Liver (tissue), 9 donors: ENCODE results near the gene HCFC1. TPM values are rescaled to one million over a fixed set of nuclear protein-coding genes. Genes with fewer than 3 reads are reported as not detected.
A peak's percentile ranks its signal among the peaks of the same experiment; 100 is the strongest.

Experiments
- DNase-seq: peaks from one replicate; pipeline ENCODE4 v3.0.0-alpha.2; 2017; ENCODE audit warnings: low spot score
- H3K27ac ChIP-seq, 2 donors: one replicate each; pipeline ENCODE4 v1.7.0; 2013; ENCODE audit warnings: inconsistent platforms in 2 of 2, low read length in 2 of 2, control low read depth in 1 of 2, low read depth in 1 of 2, mild to moderate bottlenecking in 1 of 2
- H3K27me3 ChIP-seq, 4 donors: one replicate each; pipeline versions ENCODE4 v1.6.1 to v1.7.0; 2013; ENCODE audit warnings: low read length in 3 of 4, inconsistent platforms in 1 of 4, mild to moderate bottlenecking in 1 of 4, moderate library complexity in 1 of 4; ENCODE audit not compliant: control insufficient read depth in 4 of 4, insufficient read depth in 4 of 4
- H3K36me3 ChIP-seq, 4 donors: one replicate each; pipeline versions ENCODE4 v1.6.1 to v1.7.0; 2013; ENCODE audit warnings: low read length in 3 of 4, mild to moderate bottlenecking in 3 of 4, low read depth in 1 of 4, moderate library complexity in 1 of 4; ENCODE audit not compliant: control insufficient read depth in 4 of 4, insufficient read depth in 3 of 4
- H3K4me1 ChIP-seq, 4 donors: one replicate each; pipeline versions ENCODE4 v1.6.1 to v1.7.0; 2013; ENCODE audit warnings: low read length in 3 of 4, mild to moderate bottlenecking in 3 of 4, moderate library complexity in 1 of 4; ENCODE audit not compliant: control insufficient read depth in 4 of 4, insufficient read depth in 4 of 4
- H3K4me3 ChIP-seq, 3 donors: one replicate each; pipeline versions ENCODE4 v1.6.1 to v1.7.0; 2013; ENCODE audit warnings: low read length in 3 of 3, control low read depth in 1 of 3, low read depth in 1 of 3, mild to moderate bottlenecking in 1 of 3
- H3K9ac ChIP-seq, 2 donors: one replicate each; pipeline ENCODE4 v1.7.0; 2013; ENCODE audit warnings: low read length in 2 of 2, mild to moderate bottlenecking in 2 of 2, moderate library complexity in 2 of 2, control low read depth in 1 of 2, low read depth in 1 of 2
- H3K9me3 ChIP-seq, 4 donors: one replicate each; pipeline versions ENCODE4 v1.6.1 to v1.7.0; 2013; ENCODE audit warnings: low read length in 3 of 4; ENCODE audit not compliant: control insufficient read depth in 4 of 4
- CTCF ChIP-seq: fragments of 150-350 bp; IDR thresholded peaks from 2 replicates; pipeline ENCODE4 v1.5.1; 2017; ENCODE audit warnings: improper control_type of control experiment, low read depth, low read length; ENCODE audit not compliant: missing input control
- EGR1 ChIP-seq, 2 donors: IDR thresholded peaks; 2 replicates each; pipeline ENCODE4 v1.6.1; 2016 to 2018; ENCODE audit warnings: antibody characterized with exemption in 2 of 2, low read depth in 2 of 2
- FOXA1 ChIP-seq: IDR thresholded peaks from 2 replicates; pipeline ENCODE4 v1.6.1; 2016; ENCODE audit warnings: antibody characterized with exemption
- FOXA2 ChIP-seq: IDR thresholded peaks from 2 replicates; pipeline ENCODE4 v1.6.1; 2016; ENCODE audit warnings: antibody characterized with exemption
- GABPA ChIP-seq, 2 donors: IDR thresholded peaks in 1 of 2; conservative IDR thresholded peaks in 1 of 2; 2 replicates each; pipeline ENCODE4 v1.6.1; 2016; ENCODE audit warnings: antibody characterized with exemption in 2 of 2, mild to moderate bottlenecking in 1 of 2, moderate library complexity in 1 of 2
- HNF4A ChIP-seq, 2 donors: conservative IDR thresholded peaks; 2 replicates each; pipeline ENCODE4 v1.6.1; 2016; ENCODE audit warnings: antibody characterized with exemption in 2 of 2, mild to moderate bottlenecking in 2 of 2
- HNF4G ChIP-seq: IDR thresholded peaks from 2 replicates; pipeline ENCODE4 v1.6.1; 2016; ENCODE audit warnings: antibody characterized with exemption
- JUND ChIP-seq, 2 donors: IDR thresholded peaks; 2 replicates each; pipeline ENCODE4 v1.6.1; 2016; ENCODE audit warnings: antibody characterized with exemption in 2 of 2
- NR2F2 ChIP-seq: IDR thresholded peaks from 2 replicates; pipeline ENCODE4 v1.6.1; 2016; ENCODE audit warnings: antibody characterized with exemption
- RAD21 ChIP-seq, 2 donors: IDR thresholded peaks; 2 replicates each; pipeline ENCODE4 v1.6.1; 2016; ENCODE audit warnings: antibody characterized with exemption in 2 of 2, mild to moderate bottlenecking in 2 of 2
- RXRA ChIP-seq, 2 donors: IDR thresholded peaks; 2 replicates each; pipeline ENCODE4 v1.6.1; 2017 to 2018; ENCODE audit warnings: antibody characterized with exemption in 2 of 2, mild to moderate bottlenecking in 1 of 2
- SP1 ChIP-seq: IDR thresholded peaks from 2 replicates; pipeline ENCODE4 v1.6.1; 2018; ENCODE audit warnings: antibody characterized with exemption, mild to moderate bottlenecking
- TAF1 ChIP-seq: conservative IDR thresholded peaks from 2 replicates; pipeline ENCODE4 v1.6.1; 2016; ENCODE audit warnings: antibody characterized with exemption, mild to moderate bottlenecking
- YY1 ChIP-seq: IDR thresholded peaks from 2 replicates; pipeline ENCODE4 v1.6.1; 2016; ENCODE audit warnings: antibody characterized with exemption, mild to moderate bottlenecking
- whole genome bisulfite sequencing: extraction: QIAGEN DNeasy Blood & Tissue Kit; methylation state at CpG from one replicate; pipeline ENCODE4 v1.1.7; 2013; 5-methylcytosine and 5-hydroxymethylcytosine counted together
- polyA plus RNA-seq, 2 donors: library from polyadenylated mRNA; stranded (reverse) in 1 of 2; unstranded in 1 of 2; fragments of 200-250 nt in 1 of 2; fragments of >200 nt in 1 of 2; fragmentation: Nextera tagmentation in 1 of 2; extraction: Ambion mirVana in 1 of 2; gene quantifications; one replicate each; pipeline versions ENCODE4 v1.2.1 to v1.2.3, GENCODE V29; 2013 to 2015
- total RNA-seq, 2 donors: library from RNA; depleted of rRNA; stranded (reverse); fragments of >200 nt; gene quantifications; one replicate each; pipeline ENCODE4 v1.2.3, GENCODE V29; 2014
- TF ChIP-seq, protein P1 (sequence below): IDR thresholded peaks from 2 replicates; pipeline ENCODE4 v1.6.1; 2016; ENCODE audit warnings: antibody characterized with exemption, mild to moderate bottlenecking
- TF ChIP-seq, protein P2 (sequence below): IDR thresholded peaks from 2 replicates; pipeline ENCODE4 v1.6.1; 2016; ENCODE audit warnings: antibody characterized with exemption
- TF ChIP-seq, protein P3 (sequence below): IDR thresholded peaks from 2 replicates; pipeline ENCODE4 v1.6.1; 2016; ENCODE audit warnings: antibody characterized with exemption
- TF ChIP-seq, protein P4 (sequence below): IDR thresholded peaks from 2 replicates; pipeline ENCODE4 v1.6.1; 2016; ENCODE audit warnings: antibody characterized with exemption
- donor health status: healthy.
- donor health status: healthy.
- donor health status: healthy.
- donor health status: healthy.
- donor health status: healthy.

Gene HCFC1
- total and polyA plus RNA-seq, 4 donors, result 7.9 to 26.9 (median 13.9) TPM

DNA sequence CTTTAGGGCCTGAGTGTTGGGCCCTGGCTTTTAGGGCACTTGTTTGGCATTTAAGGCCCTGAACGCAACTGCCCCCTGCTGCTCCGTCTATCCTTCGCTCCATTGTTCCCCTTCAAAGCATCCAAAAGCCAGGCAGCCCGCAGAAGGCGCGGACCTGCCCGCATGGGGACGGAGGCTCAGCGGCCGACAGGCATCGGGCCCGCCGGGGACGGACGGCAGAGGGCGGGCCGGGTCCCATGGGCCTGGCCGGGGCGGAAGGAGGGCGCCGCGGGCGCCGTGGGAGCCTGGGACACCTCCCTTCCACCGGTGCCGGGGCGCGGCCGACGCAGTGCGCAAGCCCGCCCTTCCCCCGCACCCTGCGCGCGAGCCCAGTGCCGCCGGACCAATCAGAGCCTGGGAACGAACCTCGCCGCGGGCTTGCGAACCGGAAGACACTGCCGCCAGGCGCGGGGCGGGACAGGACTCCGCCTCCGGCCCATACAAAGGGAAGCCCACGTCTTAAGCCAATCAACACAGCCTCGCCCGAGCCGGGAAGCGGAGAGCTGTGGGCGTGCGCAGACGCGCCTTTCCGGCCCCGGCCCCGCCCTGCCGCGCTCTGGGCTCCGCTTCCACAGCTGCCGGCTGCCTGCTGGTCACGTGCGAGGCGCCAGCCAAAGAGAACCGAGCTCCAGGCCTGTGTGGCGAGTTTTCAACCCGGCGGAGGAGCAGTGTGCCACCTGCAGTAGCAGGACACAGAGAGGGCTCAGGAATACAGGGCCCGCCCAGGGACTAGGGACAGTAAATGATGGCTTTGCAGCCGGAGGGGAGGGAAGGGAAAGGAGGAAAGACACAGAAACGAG, 43.5 kb downstream of the HCFC1 start (continued):
- TF ChIP-seq HNF4G (no peak), RAD21 (IDR thresholded peaks at IDR 0.05) (no peak), YY1 (peak; percentile 24)
- TF ChIP-seq, protein P1, sequence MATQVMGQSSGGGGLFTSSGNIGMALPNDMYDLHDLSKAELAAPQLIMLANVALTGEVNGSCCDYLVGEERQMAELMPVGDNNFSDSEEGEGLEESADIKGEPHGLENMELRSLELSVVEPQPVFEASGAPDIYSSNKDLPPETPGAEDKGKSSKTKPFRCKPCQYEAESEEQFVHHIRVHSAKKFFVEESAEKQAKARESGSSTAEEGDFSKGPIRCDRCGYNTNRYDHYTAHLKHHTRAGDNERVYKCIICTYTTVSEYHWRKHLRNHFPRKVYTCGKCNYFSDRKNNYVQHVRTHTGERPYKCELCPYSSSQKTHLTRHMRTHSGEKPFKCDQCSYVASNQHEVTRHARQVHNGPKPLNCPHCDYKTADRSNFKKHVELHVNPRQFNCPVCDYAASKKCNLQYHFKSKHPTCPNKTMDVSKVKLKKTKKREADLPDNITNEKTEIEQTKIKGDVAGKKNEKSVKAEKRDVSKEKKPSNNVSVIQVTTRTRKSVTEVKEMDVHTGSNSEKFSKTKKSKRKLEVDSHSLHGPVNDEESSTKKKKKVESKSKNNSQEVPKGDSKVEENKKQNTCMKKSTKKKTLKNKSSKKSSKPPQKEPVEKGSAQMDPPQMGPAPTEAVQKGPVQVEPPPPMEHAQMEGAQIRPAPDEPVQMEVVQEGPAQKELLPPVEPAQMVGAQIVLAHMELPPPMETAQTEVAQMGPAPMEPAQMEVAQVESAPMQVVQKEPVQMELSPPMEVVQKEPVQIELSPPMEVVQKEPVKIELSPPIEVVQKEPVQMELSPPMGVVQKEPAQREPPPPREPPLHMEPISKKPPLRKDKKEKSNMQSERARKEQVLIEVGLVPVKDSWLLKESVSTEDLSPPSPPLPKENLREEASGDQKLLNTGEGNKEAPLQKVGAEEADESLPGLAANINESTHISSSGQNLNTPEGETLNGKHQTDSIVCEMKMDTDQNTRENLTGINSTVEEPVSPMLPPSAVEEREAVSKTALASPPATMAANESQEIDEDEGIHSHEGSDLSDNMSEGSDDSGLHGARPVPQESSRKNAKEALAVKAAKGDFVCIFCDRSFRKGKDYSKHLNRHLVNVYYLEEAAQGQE, result peak; percentile 37

GRCh38 chrX:153927672-153927921, 44.0 kb downstream of the HCFC1 start:
- no peak for DNase-seq
- WGBS, result 1% methylated on average over 8 of the region's 8 CpGs
- Histone ChIP-seq H3K27ac (peak overlapping the region; percentile 92 to 95), H3K4me1 (peaks cover 7 to 34% (median 24%) of the 10 kb centered on the region in 4 donors), H3K4me3 (peak overlapping the region; percentile 61 to 83 (median 65)), H3K9ac (peak overlapping the region; percentile 42 to 79), H3K36me3 (peaks cover 0 to 15% (median 1%) of the 10 kb centered on the region in 4 donors), H3K9me3 (no peaks in the 10 kb centered on the region), H3K27me3 (no peaks in the 10 kb centered on the region)
- TF ChIP-seq, protein P1, result no peak
- no peak for TF ChIP-seq CTCF
- TF ChIP-seq NR2F2, result no peak
- TF ChIP-seq RXRA (IDR thresholded peaks at IDR 0.05), result no peak
- no peak for TF ChIP-seq FOXA2
- TF ChIP-seq JUND (IDR thresholded peaks at IDR 0.05), result no peak
- TF ChIP-seq SP1, result no peak
- TF ChIP-seq, protein P2, sequence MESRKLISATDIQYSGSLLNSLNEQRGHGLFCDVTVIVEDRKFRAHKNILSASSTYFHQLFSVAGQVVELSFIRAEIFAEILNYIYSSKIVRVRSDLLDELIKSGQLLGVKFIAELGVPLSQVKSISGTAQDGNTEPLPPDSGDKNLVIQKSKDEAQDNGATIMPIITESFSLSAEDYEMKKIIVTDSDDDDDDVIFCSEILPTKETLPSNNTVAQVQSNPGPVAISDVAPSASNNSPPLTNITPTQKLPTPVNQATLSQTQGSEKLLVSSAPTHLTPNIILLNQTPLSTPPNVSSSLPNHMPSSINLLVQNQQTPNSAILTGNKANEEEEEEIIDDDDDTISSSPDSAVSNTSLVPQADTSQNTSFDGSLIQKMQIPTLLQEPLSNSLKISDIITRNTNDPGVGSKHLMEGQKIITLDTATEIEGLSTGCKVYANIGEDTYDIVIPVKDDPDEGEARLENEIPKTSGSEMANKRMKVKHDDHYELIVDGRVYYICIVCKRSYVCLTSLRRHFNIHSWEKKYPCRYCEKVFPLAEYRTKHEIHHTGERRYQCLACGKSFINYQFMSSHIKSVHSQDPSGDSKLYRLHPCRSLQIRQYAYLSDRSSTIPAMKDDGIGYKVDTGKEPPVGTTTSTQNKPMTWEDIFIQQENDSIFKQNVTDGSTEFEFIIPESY, result no peak
- no peak for TF ChIP-seq HNF4A (conservative IDR thresholded peaks at IDR 0.05)
- TF ChIP-seq, protein P3, sequence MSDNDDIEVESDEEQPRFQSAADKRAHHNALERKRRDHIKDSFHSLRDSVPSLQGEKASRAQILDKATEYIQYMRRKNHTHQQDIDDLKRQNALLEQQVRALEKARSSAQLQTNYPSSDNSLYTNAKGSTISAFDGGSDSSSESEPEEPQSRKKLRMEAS, result no peak
- TF ChIP-seq GABPA (IDR thresholded peaks at IDR 0.05 in 1 of 2, conservative IDR thresholded peaks at IDR 0.05 in 1 of 2), result no peak
- TF ChIP-seq FOXA1, result no peak
- TF ChIP-seq, protein P4, sequence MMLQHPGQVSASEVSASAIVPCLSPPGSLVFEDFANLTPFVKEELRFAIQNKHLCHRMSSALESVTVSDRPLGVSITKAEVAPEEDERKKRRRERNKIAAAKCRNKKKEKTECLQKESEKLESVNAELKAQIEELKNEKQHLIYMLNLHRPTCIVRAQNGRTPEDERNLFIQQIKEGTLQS, result no peak
- no peak for TF ChIP-seq RAD21 (IDR thresholded peaks at IDR 0.05)
- TF ChIP-seq TAF1, result no peak
- no peak for TF ChIP-seq YY1
- TF ChIP-seq HNF4G, result no peak
- no peak for TF ChIP-seq EGR1 (IDR thresholded peaks at IDR 0.05; ENCODE audit: low read depth in 2 of 2)
